NCI-H2107 treated with DMSO at 0.1 percent for 48 hours (cell line): ENCODE data around the gene OR2A42.
"Not testable (repeated sequence)": the region's sequence is repeated elsewhere in the genome, so short reads cannot be mapped to it uniquely, and the experiment has no call there.

Experiments used
- DNase-seq: peaks from one replicate; lab custom pipeline; 2025; ENCODE audit not compliant: unreplicated experiment; lab: John Stamatoyannopoulos, UW

The OR2A42 gene

GRCh38 chr7:144223675-144224074 is 15.7 kb downstream of the OR2A42 start:
- not testable (repeated sequence) for DNase-seq

GRCh38 chr7:144220531-144220930 is 18.9 kb downstream of the OR2A42 start:
- not testable (repeated sequence) for DNase-seq

GRCh38 chr7:144219149-144219548 is 20.3 kb downstream of the OR2A42 start:
- not testable (repeated sequence) for DNase-seq

- not testable (repeated sequence) for DNase-seq
Observed at GRCh38 chr7:144218581-144218980, 20.8 kb downstream of the OR2A42 start.

GRCh38 chr7:144217200-144217599 is 22.2 kb downstream of the OR2A42 start:
- DNase-seq = not testable (repeated sequence)

GRCh38 chr7:144205306-144205705 is 34.1 kb downstream of the OR2A42 start:
- not testable (repeated sequence) for DNase-seq

GRCh38 chr7:144203086-144203485 is 36.3 kb downstream of the OR2A42 start:
- not testable (repeated sequence) for DNase-seq

GRCh38 chr7:144201978-144202377 is 37.4 kb downstream of the OR2A42 start:
- DNase-seq = not testable (repeated sequence)

- DNase-seq = not testable (repeated sequence)
Observed at GRCh38 chr7:144198934-144199333, 40.5 kb downstream of the OR2A42 start.

- not testable (repeated sequence) for DNase-seq
Observed at GRCh38 chr7:144195212-144195872, 44.1 kb downstream of the OR2A42 start, which contains the start of gene ARHGEF35. TSS of gene ARHGEF35 (minus strand) at chr7:144195833. CDS start at chr7:144188383, 7,450 bp downstream.

- DNase-seq = not testable (repeated sequence)
Observed at GRCh38 chr7:144194453-144194852, 45.0 kb downstream of the OR2A42 start.

- DNase-seq = not testable (repeated sequence)
Observed at GRCh38 chr7:144193782-144194181, 45.6 kb downstream of the OR2A42 start.

- not testable (repeated sequence) for DNase-seq
Observed at GRCh38 chr7:144188578-144189171, 50.7 kb downstream of the OR2A42 start.

- not testable (repeated sequence) for DNase-seq
Observed at GRCh38 chr7:144187848-144188247, 51.6 kb downstream of the OR2A42 start.

- not testable (repeated sequence) for DNase-seq
Observed at GRCh38 chr7:144183166-144183565, 56.2 kb downstream of the OR2A42 start, which contains the start of gene CTAGE4. TSS of gene CTAGE4 (plus strand) at chr7:144183466. CDS start at chr7:144183504, 38 bp downstream.

GRCh38 chr7:144179165-144179479 is 60.3 kb downstream of the OR2A42 start:
- DNase-seq = not testable (repeated sequence)

- DNase-seq = not testable (repeated sequence)
Observed at GRCh38 chr7:144178380-144179164, 60.8 kb downstream of the OR2A42 start.
